ENCODE data around the gene WHRN. TPM values are rescaled to one million over a fixed set of nuclear protein-coding genes. Genes with fewer than 3 reads are reported as not detected.

WHRN gene
- total RNA-seq, 1 experiment from 2014 or later = 19.8 TPM

GRCh38 chr9:114416906-114417305 is 88.4 kb downstream of the WHRN start:
- no TSS peak for BruUV-seq (replicated peaks)
- Histone ChIP-seq H3K36me3 (ENCODE audit: low read depth) (no peaks in the 10 kb centered on the region), H3K4me3 (no peak overlapping the region), H3F3A (ENCODE audit: insufficient read depth, low read depth) (no peaks in the 10 kb centered on the region), H3K9me2 (ENCODE audit: insufficient read depth) (no peaks in the 10 kb centered on the region), H3K27me3 (ENCODE audit: insufficient read depth, low read depth) (no peaks in the 10 kb centered on the region), H3K27ac (no peak overlapping the region), H2AFZ (no peak overlapping the region), H3K4me2 (no peak overlapping the region), H3K79me2 (ENCODE audit: low read depth) (no peaks in the 10 kb centered on the region), H3K4me1 (replicated peaks; ENCODE audit: insufficient read depth) (no peaks in the 10 kb centered on the region), H4K20me1 (ENCODE audit: insufficient read depth) (no peaks in the 10 kb centered on the region), H3K9me3 (ENCODE audit: insufficient read depth, low read depth) (no peaks in the 10 kb centered on the region)
- no peak for DNase-seq
- ChIA-PET CTCF (no interaction called here), POLR2A (ENCODE audit: unreplicated experiment) (no interaction called here)
- intact Hi-C loops (cut with micrococcal nuclease; ENCODE audit: unreplicated experiment) = no loop called here
- TF ChIP-seq CTCF (conservative IDR thresholded peaks at IDR 0.05) = no peak
- no peak for TF ChIP-seq EZH2 (IDR thresholded peaks at IDR 0.05; ENCODE audit: low read depth)

- H3K27me3 ChIP-seq (ENCODE audit: insufficient read depth, low read depth) = no peaks in the 10 kb centered on the region
- H3K9me3 ChIP-seq (ENCODE audit: insufficient read depth, low read depth) = no peaks in the 10 kb centered on the region
- POLR2A ChIA-PET (ENCODE audit: unreplicated experiment) = interaction anchor here (0.7 kb wide), 1 partner anchor 117 kb away, joined by 3 read pairs; no protein-coding TSS in a partner anchor
- H3K36me3 ChIP-seq (ENCODE audit: low read depth) = no peaks in the 10 kb centered on the region
- H2AFZ ChIP-seq = no peak overlapping the region
- TF ChIP-seq EZH2 (IDR thresholded peaks at IDR 0.05; ENCODE audit: low read depth) (no peak), CTCF (conservative IDR thresholded peaks at IDR 0.05) (no peak)
- H3K9me2 ChIP-seq (ENCODE audit: insufficient read depth) = no peaks in the 10 kb centered on the region
- CTCF ChIA-PET = no interaction called here
- H3K4me1 ChIP-seq (replicated peaks; ENCODE audit: insufficient read depth) = no peaks in the 10 kb centered on the region
- no peak overlapping the region for H3K4me3 ChIP-seq
- H3K4me2 ChIP-seq = no peak overlapping the region
- no peak overlapping the region for H3K27ac ChIP-seq
- H4K20me1 ChIP-seq (ENCODE audit: insufficient read depth) = no peaks in the 10 kb centered on the region
- no TSS peak for BruUV-seq (replicated peaks)
- intact Hi-C loops (cut with micrococcal nuclease; ENCODE audit: unreplicated experiment) = no loop called here
- no peak for DNase-seq
- H3F3A ChIP-seq (ENCODE audit: insufficient read depth, low read depth) = no peaks in the 10 kb centered on the region
- no peaks in the 10 kb centered on the region for H3K79me2 ChIP-seq (ENCODE audit: low read depth)
These were observed 89.0 kb downstream of the WHRN start for GRCh38 chr9:114416290-114416689.

- no peaks in the 10 kb centered on the region for H3K79me2 ChIP-seq (ENCODE audit: low read depth)
- no peaks in the 10 kb centered on the region for H3K36me3 ChIP-seq (ENCODE audit: low read depth)
- H3K9me2 ChIP-seq (ENCODE audit: insufficient read depth) = no peaks in the 10 kb centered on the region
- intact Hi-C loops (cut with micrococcal nuclease; ENCODE audit: unreplicated experiment) = no loop called here
- no peaks in the 10 kb centered on the region for H3F3A ChIP-seq (ENCODE audit: insufficient read depth, low read depth)
- BruUV-seq (replicated peaks) = no TSS peak
- no peaks in the 10 kb centered on the region for H3K27me3 ChIP-seq (ENCODE audit: insufficient read depth, low read depth)
- DNase-seq = no peak
- no peaks in the 10 kb centered on the region for H4K20me1 ChIP-seq (ENCODE audit: insufficient read depth)
- no peak overlapping the region for H3K27ac ChIP-seq
- POLR2A ChIA-PET (ENCODE audit: unreplicated experiment) = no interaction called here
- no peaks in the 10 kb centered on the region for H3K9me3 ChIP-seq (ENCODE audit: insufficient read depth, low read depth)
- no peak overlapping the region for H3K4me3 ChIP-seq
- CTCF ChIA-PET = interaction anchor here (0.5 to 0.8 kb wide), 2 partner anchors 239 to 600 kb away, joined by 3 to 10 read pairs; no protein-coding TSS in a partner anchor
- no peak for TF ChIP-seq CTCF (conservative IDR thresholded peaks at IDR 0.05)
- no peak for TF ChIP-seq EZH2 (IDR thresholded peaks at IDR 0.05; ENCODE audit: low read depth)
- no peak overlapping the region for H2AFZ ChIP-seq
- H3K4me1 ChIP-seq (replicated peaks; ENCODE audit: insufficient read depth) = no peaks in the 10 kb centered on the region
- no peak overlapping the region for H3K4me2 ChIP-seq
These were observed 90.9 kb downstream of the WHRN start for GRCh38 chr9:114414346-114414745.

Measured in PC-9 (cell line).